GM23248 (cell line): ENCODE measurements around the gene GPR27. TPM values are rescaled to one million over a fixed set of nuclear protein-coding genes. Genes with fewer than 3 reads are reported as not detected.

Source experiments
- DNase-seq: peaks from one replicate; pipeline ENCODE4 v3.0.0-alpha.2; 2015
- H2AFZ ChIP-seq: fragments of 200-600 bp; sonication (generic); 2 replicates; pipeline ENCODE4 v1.6.1; 2016; ENCODE audit warnings: antibody characterized with exemption
- H3F3A ChIP-seq: fragments of 200-600 bp; sonication (generic); 2 replicates; pipeline ENCODE4 v1.6.1; 2016; ENCODE audit warnings: mild to moderate bottlenecking, antibody characterized with exemption, mixed run types; ENCODE audit not compliant: insufficient read depth
- H3K27ac ChIP-seq: fragments of 200-600 bp; sonication (generic); 2 replicates; pipeline ENCODE4 v1.5.1; 2016; ENCODE audit warnings: mild to moderate bottlenecking
- H3K27me3 ChIP-seq: fragments of 200-600 bp; sonication (generic); replicated peaks from 2 replicates; pipeline ENCODE4 v1.6.1; 2016; ENCODE audit warnings: mild to moderate bottlenecking; ENCODE audit not compliant: insufficient read depth
- H3K36me3 ChIP-seq: fragments of 200-600 bp; sonication (generic); 2 replicates; pipeline ENCODE4 v1.6.1; 2016; ENCODE audit warnings: low read depth, mild to moderate bottlenecking
- H3K4me1 ChIP-seq: fragments of 200-600 bp; sonication (generic); 2 replicates; pipeline ENCODE4 v1.6.1; 2016; ENCODE audit warnings: mild to moderate bottlenecking; ENCODE audit not compliant: insufficient read depth
- H3K4me2 ChIP-seq: fragments of 200-600 bp; sonication (generic); one replicate; pipeline ENCODE4 v1.6.1; 2016; ENCODE audit warnings: mild to moderate bottlenecking; ENCODE audit not compliant: unreplicated experiment
- H3K4me3 ChIP-seq: fragments of 200-600 bp; sonication (generic); 2 replicates; pipeline ENCODE4 v1.5.1; 2016; ENCODE audit warnings: mild to moderate bottlenecking
- H3K79me2 ChIP-seq: fragments of 200-600 bp; sonication (generic); 2 replicates; pipeline ENCODE4 v1.6.1; 2016; ENCODE audit warnings: mild to moderate bottlenecking; ENCODE audit not compliant: insufficient read depth
- H3K9ac ChIP-seq: fragments of 200-600 bp; sonication (generic); 2 replicates; pipeline ENCODE4 v1.6.1; 2016; ENCODE audit warnings: mild to moderate bottlenecking
- H3K9me2 ChIP-seq: fragments of 200-600 bp; sonication (generic); 2 replicates; pipeline ENCODE4 v1.6.1; 2016; ENCODE audit warnings: mixed run types, mild to moderate bottlenecking, moderate library complexity; ENCODE audit not compliant: insufficient read depth
- H3K9me3 ChIP-seq: fragments of 200-600 bp; sonication (generic); one replicate; pipeline ENCODE4 v1.6.1; 2017; ENCODE audit warnings: low read depth
- H4K20me1 ChIP-seq: fragments of 200-600 bp; sonication (generic); 2 replicates; pipeline ENCODE4 v1.6.0; 2016; ENCODE audit not compliant: insufficient read depth
- EZH2 ChIP-seq: fragments of 200-600 bp; sonication (generic); IDR thresholded peaks from 2 replicates; pipeline ENCODE4 v1.6.1; 2018; ENCODE audit warnings: antibody characterized with exemption, mild to moderate bottlenecking; ENCODE audit not compliant: insufficient read depth, poor library complexity, severe bottlenecking
- EZH2phosphoT487 ChIP-seq: fragments of 200-600 bp; sonication (generic); IDR thresholded peaks from 2 replicates; pipeline ENCODE4 v1.6.1; 2018; ENCODE audit warnings: antibody characterized with exemption, moderate library complexity, mild to moderate bottlenecking, low read depth; ENCODE audit not compliant: insufficient read depth
- WGBS, 2 experiments: methylation state at CpG; one replicate each; pipeline ENCODE4 v1.1.6; 2015 to 2017; ENCODE audit warnings: low lambda C conversion rate in 2 of 2, low coverage in 1 of 2; ENCODE audit errors: missing lambda C conversion rate in 2 of 2; 5-methylcytosine and 5-hydroxymethylcytosine counted together
- in situ Hi-C: fragments of 300-500 bp; cut with MboI; formaldehyde crosslinking; loops from 2 replicates; pipeline ENCODE4 v1.15.0; 2020
- polyA plus RNA-seq: library from polyadenylated mRNA; unstranded; fragments of >200 nt; fragmentation: Nextera tagmentation; extraction: Ambion mirVana; gene quantifications from 2 replicates; pipeline ENCODE4 v1.2.1, GENCODE V29; 2016
- total RNA-seq: library from RNA; depleted of rRNA; stranded (reverse); fragments of >200 nt; shearing (Covaris generic); gene quantifications from 2 replicates; pipeline ENCODE4 v1.2.3, GENCODE V29; 2014

The GPR27 gene
- total and polyA plus RNA-seq, 2 experiments from 2014 or later, result not detected

DNA sequence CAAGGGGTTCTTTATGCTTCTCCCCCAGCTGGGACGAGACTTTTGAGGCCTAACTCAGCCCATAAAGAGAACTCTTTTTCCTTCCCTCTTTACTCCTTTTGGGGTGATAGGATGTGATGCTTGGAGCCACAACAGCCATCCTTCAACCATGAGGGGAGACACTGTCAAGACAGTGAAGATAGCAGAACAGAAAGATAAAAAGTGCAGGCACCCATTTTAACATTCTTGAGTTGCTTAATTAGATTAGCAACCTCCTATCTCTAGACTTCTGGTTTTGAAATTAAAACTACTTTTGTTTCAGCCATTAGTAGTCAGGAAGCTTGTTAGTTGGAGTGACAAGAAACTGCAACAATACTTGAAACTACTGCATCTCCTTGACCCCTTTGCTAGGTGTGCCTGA is 6.5 kb downstream of the GPR27 start:
- no peak overlapping the region for H3K9ac ChIP-seq
- H4K20me1 ChIP-seq, result no peaks in the 10 kb centered on the region
- no peaks in the 10 kb centered on the region for H3F3A ChIP-seq
- H3K4me2 ChIP-seq, result no peak overlapping the region
- H3K27ac ChIP-seq, result no peak overlapping the region
- DNase-seq, result no peak
- H2AFZ ChIP-seq, result no peak overlapping the region
- no peaks in the 10 kb centered on the region for H3K4me1 ChIP-seq
- H3K9me2 ChIP-seq, result no peaks in the 10 kb centered on the region
- H3K4me3 ChIP-seq, result no peak overlapping the region
- no peaks in the 10 kb centered on the region for H3K79me2 ChIP-seq
- in situ Hi-C loops, result no loop called here
- TF ChIP-seq EZH2phosphoT487 (no peak), EZH2 (no peak)
- WGBS, 2 experiments, result 26 to 28% methylated on average over 1 of the region's 1 CpG
- no peaks in the 10 kb centered on the region for H3K9me3 ChIP-seq
- H3K36me3 ChIP-seq, result no peaks in the 10 kb centered on the region
- H3K27me3 ChIP-seq, result peaks cover 58% of the 10 kb centered on the region

DNA sequence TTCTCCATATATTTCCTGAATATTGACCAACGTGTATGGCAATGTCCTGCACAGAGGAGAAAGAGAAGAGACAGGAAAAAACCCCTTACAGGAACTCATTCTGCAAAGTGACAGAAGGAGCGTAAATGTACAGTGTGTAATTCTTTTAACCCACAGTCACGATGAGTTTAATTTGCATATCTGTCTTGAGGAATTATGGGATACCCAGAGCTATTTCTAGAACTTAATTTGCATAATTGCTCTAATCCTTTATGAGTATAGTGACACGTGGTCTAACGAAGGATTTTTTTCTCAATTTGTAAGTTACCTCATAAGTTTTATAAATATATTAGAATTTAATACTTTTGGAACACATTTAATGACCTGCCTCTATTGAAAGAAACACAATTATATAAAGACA is 9.8 kb downstream of the GPR27 start:
- WGBS, 2 experiments, result 47 to 52% methylated on average over 5 of the region's 5 CpGs
- no peaks in the 10 kb centered on the region for H4K20me1 ChIP-seq

GRCh38 chr3:71771126-71771525 is 17.5 kb downstream of the GPR27 start:
- H3K9me3 ChIP-seq, result no peaks in the 10 kb centered on the region
- no peaks in the 10 kb centered on the region for H3K36me3 ChIP-seq
- H3K4me3 ChIP-seq, result no peak overlapping the region
- no peak overlapping the region for H3K9ac ChIP-seq
- H3F3A ChIP-seq, result no peaks in the 10 kb centered on the region
- H4K20me1 ChIP-seq, result no peaks in the 10 kb centered on the region
- 71 to 80% methylated on average over 5 of the region's 5 CpGs for WGBS, 2 experiments
- TF ChIP-seq EZH2 (no peak), EZH2phosphoT487 (no peak)
- no peak overlapping the region for H3K4me2 ChIP-seq
- in situ Hi-C loops, result no loop called here
- no peaks in the 10 kb centered on the region for H3K79me2 ChIP-seq
- no peaks in the 10 kb centered on the region for H3K4me1 ChIP-seq
- H3K9me2 ChIP-seq, result no peaks in the 10 kb centered on the region
- H2AFZ ChIP-seq, result no peak overlapping the region
- no peak for DNase-seq
- H3K27me3 ChIP-seq, result peaks cover 29% of the 10 kb centered on the region
- H3K27ac ChIP-seq, result no peak overlapping the region

More for the DNA sequence above, 9.8 kb downstream of the GPR27 start:
- Histone ChIP-seq H3K4me2 (no peak overlapping the region), H3K79me2 (no peaks in the 10 kb centered on the region), H3K4me3 (no peak overlapping the region), H3F3A (no peaks in the 10 kb centered on the region), H3K27me3 (peaks cover 39% of the 10 kb centered on the region), H3K27ac (no peak overlapping the region), H3K4me1 (no peaks in the 10 kb centered on the region), H3K9ac (no peak overlapping the region), H3K9me2 (no peaks in the 10 kb centered on the region), H2AFZ (no peak overlapping the region), H3K9me3 (no peaks in the 10 kb centered on the region), H3K36me3 (no peaks in the 10 kb centered on the region)
- DNase-seq, result no peak
- in situ Hi-C loops, result no loop called here
- no peak for TF ChIP-seq EZH2
- no peak for TF ChIP-seq EZH2phosphoT487

GRCh38 chr3:71771884-71772283 is 18.2 kb downstream of the GPR27 start:
- in situ Hi-C loops, result no loop called here
- TF ChIP-seq EZH2phosphoT487 (no peak), EZH2 (no peak)

GRCh38 chr3:71776538-71776937 is 22.9 kb downstream of the GPR27 start:
- Histone ChIP-seq H3K79me2 (no peaks in the 10 kb centered on the region), H3K36me3 (no peaks in the 10 kb centered on the region), H3K4me3 (no peak overlapping the region), H3K9me3 (no peaks in the 10 kb centered on the region), H3K9me2 (no peaks in the 10 kb centered on the region), H2AFZ (no peak overlapping the region), H4K20me1 (no peaks in the 10 kb centered on the region), H3F3A (no peaks in the 10 kb centered on the region), H3K27me3 (peaks cover 38% of the 10 kb centered on the region), H3K27ac (no peak overlapping the region), H3K4me1 (no peaks in the 10 kb centered on the region), H3K4me2 (no peak overlapping the region), H3K9ac (no peak overlapping the region)
- no peak for DNase-seq
- in situ Hi-C loops, result no loop called here
- WGBS, 2 experiments, result 55 to 66% methylated on average over 6 of the region's 6 CpGs
- TF ChIP-seq EZH2phosphoT487, result no peak
- no peak for TF ChIP-seq EZH2

More at GRCh38 chr3:71771884-71772283, 18.2 kb downstream of the GPR27 start:
- Histone ChIP-seq H3F3A (no peaks in the 10 kb centered on the region), H3K4me2 (no peak overlapping the region), H3K9me3 (no peaks in the 10 kb centered on the region), H3K9ac (no peak overlapping the region), H2AFZ (no peak overlapping the region), H3K9me2 (no peaks in the 10 kb centered on the region), H3K36me3 (no peaks in the 10 kb centered on the region), H3K79me2 (no peaks in the 10 kb centered on the region), H3K27ac (no peak overlapping the region), H3K27me3 (peaks cover 29% of the 10 kb centered on the region), H3K4me3 (no peak overlapping the region), H4K20me1 (no peaks in the 10 kb centered on the region), H3K4me1 (no peaks in the 10 kb centered on the region)
- no peak for DNase-seq
- WGBS, 2 experiments, result 75 to 81% methylated on average over 1 of the region's 1 CpG
